GM19025 (cell line): ENCODE results near the gene RPL28.
"Not testable (repeated sequence)": the region's sequence is repeated elsewhere in the genome, so short reads cannot be mapped to it uniquely, and the experiment has no call there.

Experiments
- ATAC-seq: cut with Tn5 transposase; IDR thresholded peaks from one replicate; pipeline ENCODE4 v1.9.1; 2021; ENCODE audit warnings: mild to moderate bottlenecking, low read depth, moderate library complexity; ENCODE audit not compliant: unreplicated experiment

The RPL28 gene

GRCh38 chr19:55418185-55418584 lies 32.5 kb downstream of the RPL28 start:
- no peak for ATAC-seq

- no peak for ATAC-seq
Measured at GRCh38 chr19:55419103-55419502, 33.4 kb downstream of the RPL28 start.

- ATAC-seq = no peak
Measured at GRCh38 chr19:55419624-55420236, 34.0 kb downstream of the RPL28 start.

- ATAC-seq = not testable (repeated sequence)
Measured at GRCh38 chr19:55421281-55421680, 35.5 kb downstream of the RPL28 start.

- ATAC-seq = no peak
Measured at GRCh38 chr19:55423225-55424005, 37.7 kb downstream of the RPL28 start.

- ATAC-seq = no peak
Measured at GRCh38 chr19:55424518-55424917, 38.8 kb downstream of the RPL28 start.

- no peak for ATAC-seq
Measured at GRCh38 chr19:55426042-55426441, 40.3 kb downstream of the RPL28 start.

GRCh38 chr19:55431183-55431582 lies 45.5 kb downstream of the RPL28 start:
- no peak for ATAC-seq

GRCh38 chr19:55432241-55432959 lies 46.7 kb downstream of the RPL28 start:
- no peak for ATAC-seq

GRCh38 chr19:55433292-55433691 lies 47.6 kb downstream of the RPL28 start:
- no peak for ATAC-seq

- ATAC-seq = no peak
Measured at GRCh38 chr19:55434356-55434919, 48.7 kb downstream of the RPL28 start.

GRCh38 chr19:55435020-55435419 lies 49.3 kb downstream of the RPL28 start:
- ATAC-seq = no peak

- no peak for ATAC-seq
Measured at GRCh38 chr19:55436847-55437246, 51.1 kb downstream of the RPL28 start.

- ATAC-seq = no peak
Measured at GRCh38 chr19:55437410-55437809, 51.7 kb downstream of the RPL28 start.

- ATAC-seq = no peak
Measured at GRCh38 chr19:55439052-55439451, 53.3 kb downstream of the RPL28 start.

- no peak for ATAC-seq
Measured at GRCh38 chr19:55440411-55441105, 54.8 kb downstream of the RPL28 start.

- no peak for ATAC-seq
Measured at GRCh38 chr19:55441319-55441691, 55.6 kb downstream of the RPL28 start.

- no peak for ATAC-seq
Measured at GRCh38 chr19:55441692-55442321, 56.1 kb downstream of the RPL28 start.

GRCh38 chr19:55442372-55442961 lies 56.7 kb downstream of the RPL28 start:
- ATAC-seq = no peak
